Activated CD4-positive, alpha-beta T cell treated with anti-CD3 and anti-CD28 coated beads, Interleukin-2, amount 50 U/mL, for 48 hours (primary cell): Measurements from ENCODE around the gene FBXO45.
"Not testable (repeated sequence)": the region's sequence is repeated elsewhere in the genome, so short reads cannot be mapped to it uniquely, and the experiment has no call there.

ENCODE experiments used
- DNase-seq, 2 experiments: peaks; one replicate each; pipeline ENCODE4 v3.0.0-alpha.2; 2020

Gene FBXO45

GRCh38 chr3:196568246-196569002 is at the start of gene FBXO45, which contains the start of gene WDR53:
TSS of gene FBXO45 (plus strand) at chr3:196568660. CDS start at chr3:196568985, 325 bp downstream.
TSS of gene WDR53 (minus strand) at chr3:196568554. CDS start at chr3:196561475, 7,079 bp downstream.
- peak; percentile 93 to 95 for DNase-seq

GRCh38 chr3:196518966-196519717 is 49.3 kb upstream of the FBXO45 start:
- DNase-seq: peak; percentile 69 to 77

GRCh38 chr3:196519718-196520082 is 48.8 kb upstream of the FBXO45 start:
- DNase-seq: peak; percentile 52 to 60

GRCh38 chr3:196521291-196521690 is 47.2 kb upstream of the FBXO45 start:
- not testable (repeated sequence) for DNase-seq

- no peak for DNase-seq
Observed at GRCh38 chr3:196523841-196524240, 44.6 kb upstream of the FBXO45 start.

- DNase-seq: no peak
Observed at GRCh38 chr3:196524527-196524926, 43.9 kb upstream of the FBXO45 start.

GRCh38 chr3:196525141-196525540 is 43.3 kb upstream of the FBXO45 start:
- no peak for DNase-seq

GRCh38 chr3:196528639-196529233 is 39.7 kb upstream of the FBXO45 start:
- DNase-seq: peak; percentile 90

GRCh38 chr3:196531418-196531817 is 37.0 kb upstream of the FBXO45 start:
- DNase-seq: no peak

- no peak for DNase-seq
Observed at GRCh38 chr3:196533260-196533681, 35.2 kb upstream of the FBXO45 start.

- peak; percentile 71 to 78 for DNase-seq
Observed at GRCh38 chr3:196537319-196537984, 31.0 kb upstream of the FBXO45 start.

- DNase-seq: no peak
Observed at GRCh38 chr3:196541684-196542445, 26.6 kb upstream of the FBXO45 start.

- no peak for DNase-seq
Observed at GRCh38 chr3:196544491-196544992, 23.9 kb upstream of the FBXO45 start.

GRCh38 chr3:196546537-196546936 is 21.9 kb upstream of the FBXO45 start:
- no peak for DNase-seq

- no peak for DNase-seq
Observed at GRCh38 chr3:196547067-196547466, 21.4 kb upstream of the FBXO45 start.

GRCh38 chr3:196549312-196549711 is 19.1 kb upstream of the FBXO45 start:
- DNase-seq: not testable (repeated sequence)

- DNase-seq: not testable (repeated sequence)
Observed at GRCh38 chr3:196550172-196550571, 18.3 kb upstream of the FBXO45 start.

GRCh38 chr3:196552253-196552652 is 16.2 kb upstream of the FBXO45 start:
- DNase-seq: no peak

- DNase-seq: no peak
Observed at GRCh38 chr3:196553551-196553950, 14.9 kb upstream of the FBXO45 start.

- DNase-seq: no peak
Observed at GRCh38 chr3:196554205-196554604, 14.3 kb upstream of the FBXO45 start.

- DNase-seq: no peak
Observed at GRCh38 chr3:196555295-196555694, 13.2 kb upstream of the FBXO45 start.

GRCh38 chr3:196557236-196557635 is 11.2 kb upstream of the FBXO45 start:
- no peak for DNase-seq
